OCI-LY7 (cell line): ENCODE results near the gene IGSF8. TPM values are rescaled to one million over a fixed set of nuclear protein-coding genes. Genes with fewer than 3 reads are reported as not detected.

Experiments
- BruUV-seq: library from RNA; stranded (reverse); fragments of 400-500 nt; replicated peaks from 2 replicates; lab custom pipeline; 2021; lab: Mats Ljungman, UMichigan
- CTCF ChIA-PET: fragments of 300-600 bp; sonication (Branson Sonifier 250); formaldehyde crosslinking; loops from one replicate; lab custom pipeline; 2022; ENCODE audit warnings: antibody characterized with exemption; ENCODE audit not compliant: unreplicated experiment; lab: Charles Lee
- POLR2A ChIA-PET: fragments of 300-600 bp; sonication (Branson Sonifier 250); formaldehyde crosslinking; loops from one replicate; lab custom pipeline; 2022; ENCODE audit warnings: antibody characterized with exemption; lab: Charles Lee
- DNase-seq: peaks from one replicate; pipeline ENCODE4 v3.0.0-alpha.2; 2015; ENCODE audit warnings: low spot score
- H2AFZ ChIP-seq: fragments of 200-600 bp; sonication (generic), shearing (Covaris generic); 2 replicates; pipeline ENCODE4 v1.6.1; 2014; ENCODE audit warnings: mild to moderate bottlenecking, antibody characterized with exemption, low read length, moderate library complexity
- H3K27ac ChIP-seq: fragments of 200-600 bp; sonication (generic); 2 replicates; pipeline ENCODE4 v1.5.1; 2014; ENCODE audit warnings: mixed run types, low read depth, mild to moderate bottlenecking, moderate library complexity, low read length, inconsistent platforms; ENCODE audit not compliant: poor library complexity, severe bottlenecking
- H3K36me3 ChIP-seq: fragments of 200-600 bp; sonication (generic); 2 replicates; pipeline ENCODE4 v1.6.1; 2014; ENCODE audit warnings: mild to moderate bottlenecking, antibody characterized with exemption, low read length, moderate library complexity, mixed read lengths; ENCODE audit not compliant: insufficient read depth
- H3K4me1 ChIP-seq: fragments of 200-600 bp; sonication (generic); 2 replicates; pipeline ENCODE4 v1.5.1; 2014; ENCODE audit warnings: mild to moderate bottlenecking, low read length; ENCODE audit not compliant: insufficient read depth, poor library complexity, severe bottlenecking
- H3K4me2 ChIP-seq: fragments of 200-600 bp; sonication (generic); 2 replicates; pipeline ENCODE4 v1.6.1; 2014; ENCODE audit warnings: mild to moderate bottlenecking, low read length
- H3K4me3 ChIP-seq: fragments of 200-600 bp; sonication (generic); 2 replicates; pipeline ENCODE4 v1.5.1; 2014; ENCODE audit warnings: mild to moderate bottlenecking, low read depth, low read length; ENCODE audit not compliant: poor library complexity, severe bottlenecking
- H3K79me2 ChIP-seq: fragments of 200-600 bp; sonication (generic); 2 replicates; pipeline ENCODE4 v1.6.1; 2016; ENCODE audit warnings: low read depth, mild to moderate bottlenecking, low read length, moderate library complexity, mixed read lengths; ENCODE audit not compliant: insufficient read depth
- H3K9me2 ChIP-seq: fragments of 200-600 bp; sonication (generic); 2 replicates; pipeline ENCODE4 v1.6.1; 2016; ENCODE audit warnings: mild to moderate bottlenecking, low read length, mixed read lengths; ENCODE audit not compliant: insufficient read depth
- H3K9me3 ChIP-seq: fragments of 200-600 bp; sonication (generic); 2 replicates; pipeline ENCODE4 v1.6.1; 2014; ENCODE audit warnings: mild to moderate bottlenecking, mixed run types, low read length, mixed read lengths
- H4K20me1 ChIP-seq: fragments of 200-600 bp; sonication (generic); 2 replicates; pipeline ENCODE4 v1.6.1; 2014; ENCODE audit warnings: mild to moderate bottlenecking, antibody characterized with exemption, low read length, moderate library complexity, mixed read lengths; ENCODE audit not compliant: insufficient read depth
- EZH2phosphoT487 ChIP-seq: fragments of 200-600 bp; sonication (generic); IDR thresholded peaks from 2 replicates; pipeline ENCODE4 v1.6.1; 2018; ENCODE audit warnings: low read depth, borderline replicate concordance, mild to moderate bottlenecking, mixed run types, antibody characterized with exemption, low read length, moderate library complexity, mixed read lengths
- intact Hi-C: fragments of 100-400 bp; cut with micrococcal nuclease; formaldehyde crosslinking; loops from one replicate; pipeline ENCODE4 v1.10.0; 2022; ENCODE audit not compliant: unreplicated experiment
- total RNA-seq, 2 experiments: library from RNA; depleted of rRNA in 1 of 2; stranded (reverse); fragments of >200 nt in 1 of 2; shearing (Covaris generic) in 1 of 2; gene quantifications; 2 replicates each; pipeline ENCODE4 v1.2.3, GENCODE V29; 2014 to 2022
- TF ChIP-seq, protein P1 (sequence below): fragments of 200-600 bp; sonication (generic); conservative IDR thresholded peaks from 2 replicates; pipeline ENCODE4 v1.5.1; 2014; ENCODE audit warnings: mild to moderate bottlenecking, antibody characterized with exemption, low read length, moderate library complexity, mixed read lengths

IGSF8 gene
- total RNA-seq, 2 experiments from 2014 or later = 18.7 to 28.7 TPM

- TF ChIP-seq, protein P1, sequence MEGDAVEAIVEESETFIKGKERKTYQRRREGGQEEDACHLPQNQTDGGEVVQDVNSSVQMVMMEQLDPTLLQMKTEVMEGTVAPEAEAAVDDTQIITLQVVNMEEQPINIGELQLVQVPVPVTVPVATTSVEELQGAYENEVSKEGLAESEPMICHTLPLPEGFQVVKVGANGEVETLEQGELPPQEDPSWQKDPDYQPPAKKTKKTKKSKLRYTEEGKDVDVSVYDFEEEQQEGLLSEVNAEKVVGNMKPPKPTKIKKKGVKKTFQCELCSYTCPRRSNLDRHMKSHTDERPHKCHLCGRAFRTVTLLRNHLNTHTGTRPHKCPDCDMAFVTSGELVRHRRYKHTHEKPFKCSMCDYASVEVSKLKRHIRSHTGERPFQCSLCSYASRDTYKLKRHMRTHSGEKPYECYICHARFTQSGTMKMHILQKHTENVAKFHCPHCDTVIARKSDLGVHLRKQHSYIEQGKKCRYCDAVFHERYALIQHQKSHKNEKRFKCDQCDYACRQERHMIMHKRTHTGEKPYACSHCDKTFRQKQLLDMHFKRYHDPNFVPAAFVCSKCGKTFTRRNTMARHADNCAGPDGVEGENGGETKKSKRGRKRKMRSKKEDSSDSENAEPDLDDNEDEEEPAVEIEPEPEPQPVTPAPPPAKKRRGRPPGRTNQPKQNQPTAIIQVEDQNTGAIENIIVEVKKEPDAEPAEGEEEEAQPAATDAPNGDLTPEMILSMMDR = no peak
- TF ChIP-seq EZH2phosphoT487 = no peak
- BruUV-seq = no TSS peak
- H3K4me2 ChIP-seq = no peak overlapping the region
- no peak overlapping the region for H3K4me3 ChIP-seq
- no peaks in the 10 kb centered on the region for H3K9me3 ChIP-seq
- DNase-seq = no peak
- intact Hi-C loops = loop anchor here (1.0 kb wide), 1 partner anchor 24 kb away; no protein-coding TSS in a partner anchor
- no peaks in the 10 kb centered on the region for H4K20me1 ChIP-seq
- no peaks in the 10 kb centered on the region for H3K79me2 ChIP-seq
- H2AFZ ChIP-seq = no peak overlapping the region
- H3K36me3 ChIP-seq = no peaks in the 10 kb centered on the region
- ChIA-PET POLR2A (no interaction called here), CTCF (no interaction called here)
- H3K9me2 ChIP-seq = no peaks in the 10 kb centered on the region
- no peaks in the 10 kb centered on the region for H3K4me1 ChIP-seq
- H3K27ac ChIP-seq = no peak overlapping the region
These were observed 27.3 kb upstream of the IGSF8 start for GRCh38 chr1:160125746-160126145.

- Histone ChIP-seq H3K27ac (no peak overlapping the region), H3K4me1 (no peaks in the 10 kb centered on the region), H3K36me3 (no peaks in the 10 kb centered on the region), H3K9me3 (no peaks in the 10 kb centered on the region), H3K9me2 (no peaks in the 10 kb centered on the region), H3K4me2 (no peak overlapping the region), H2AFZ (no peak overlapping the region), H3K4me3 (no peak overlapping the region), H4K20me1 (no peaks in the 10 kb centered on the region), H3K79me2 (no peaks in the 10 kb centered on the region)
- ChIA-PET POLR2A (no interaction called here), CTCF (no interaction called here)
- BruUV-seq = no TSS peak
- no peak for DNase-seq
- intact Hi-C loops = no loop called here
- TF ChIP-seq EZH2phosphoT487 = no peak
- TF ChIP-seq, protein P1 = no peak
These were observed 26.5 kb upstream of the IGSF8 start for GRCh38 chr1:160124705-160125478.

GRCh38 chr1:160123726-160124125 is 25.3 kb upstream of the IGSF8 start:
- intact Hi-C loops = no loop called here
- no peak overlapping the region for H3K4me3 ChIP-seq
- no TSS peak for BruUV-seq
- no peaks in the 10 kb centered on the region for H3K9me3 ChIP-seq
- H3K36me3 ChIP-seq = no peaks in the 10 kb centered on the region
- H3K27ac ChIP-seq = no peak overlapping the region
- no peak overlapping the region for H2AFZ ChIP-seq
- no peaks in the 10 kb centered on the region for H3K9me2 ChIP-seq
- H3K79me2 ChIP-seq = no peaks in the 10 kb centered on the region
- H3K4me1 ChIP-seq = peaks cover 4% of the 10 kb centered on the region
- ChIA-PET CTCF (no interaction called here), POLR2A (no interaction called here)
- no peaks in the 10 kb centered on the region for H4K20me1 ChIP-seq
- no peak overlapping the region for H3K4me2 ChIP-seq
- TF ChIP-seq, protein P1 = no peak
- no peak for TF ChIP-seq EZH2phosphoT487
- DNase-seq = no peak
